ENCODE measurements around the gene MAP1B. TPM values are rescaled to one million over a fixed set of nuclear protein-coding genes. Genes with fewer than 3 reads are reported as not detected.

MAP1B gene
- total and polyA plus RNA-seq, 7 experiments from 2014 or later: 0.06 to 0.21 (median 0.10) TPM; not detected in 4

DNA sequence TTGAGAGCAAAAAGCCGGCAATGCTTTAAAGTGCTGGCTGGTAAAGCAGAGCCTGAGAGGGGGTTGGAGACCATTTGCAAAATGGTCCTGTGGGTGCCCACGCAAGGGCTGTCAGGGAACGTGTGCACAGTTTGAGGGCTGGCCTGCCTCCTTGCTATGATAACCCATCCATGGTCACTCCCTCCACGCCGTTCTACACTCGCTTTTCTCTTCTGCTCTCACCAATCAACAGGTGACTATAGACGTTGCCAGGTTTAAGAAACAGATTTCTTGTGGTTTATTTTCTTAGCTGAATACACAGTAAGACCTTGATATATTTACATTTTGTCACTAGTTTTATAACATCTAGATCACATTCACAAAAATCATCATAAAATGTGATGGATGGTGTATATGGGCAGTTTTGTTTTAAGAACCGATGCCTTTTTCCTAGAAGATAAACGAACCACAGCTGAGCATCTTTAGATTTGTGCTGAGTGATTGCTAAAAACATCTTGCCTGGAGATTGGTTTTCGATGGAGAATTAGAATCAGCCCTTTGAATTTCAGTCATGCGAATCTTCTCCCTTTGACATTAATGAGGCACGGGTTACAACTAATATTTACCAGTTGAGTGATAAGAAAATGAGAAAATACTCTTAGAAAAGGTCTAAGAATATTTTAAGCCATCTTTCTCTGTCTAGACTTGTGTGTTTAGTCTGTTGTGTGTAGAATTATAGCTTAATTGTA is 13.9 kb downstream of the MAP1B start:
- Mint-ChIP-seq H3K4me3 (no peak overlapping the region), H3K4me1 (no peaks in the 10 kb centered on the region), H3K36me3 (no peaks in the 10 kb centered on the region), H3K27ac (no peak overlapping the region), H3K9me3 (peaks cover 0 to 4% (median 0%) of the 10 kb centered on the region in 11 donors), H3K27me3 (peaks cover 47 to 59% (median 56%) of the 10 kb centered on the region in 5 donors)
- H3K4me3 ChIP-seq (ENCODE audit: low read length): no peak overlapping the region
- H3K27ac ChIP-seq (ENCODE audit: low read depth, low read length): no peak overlapping the region
- intact Hi-C loops (cut with micrococcal nuclease): no loop called here
- ATAC-seq (no peak), DNase-seq (no peak)
- no peaks in the 10 kb centered on the region for H3K9me3 ChIP-seq (ENCODE audit: control insufficient read depth in 2 of 3, low read length in 3 of 3)
- ChIA-PET CTCF (no interaction called here), POLR2A (no interaction called here)
- no peaks in the 10 kb centered on the region for H3K27me3 ChIP-seq (ENCODE audit: control insufficient read depth in 2 of 2, insufficient read depth in 2 of 2, low read length in 2 of 2)
- H3K4me1 ChIP-seq (ENCODE audit: control insufficient read depth in 2 of 2, insufficient read depth in 2 of 2, low read length in 2 of 2): no peaks in the 10 kb centered on the region
- no peaks in the 10 kb centered on the region for H3K36me3 ChIP-seq (ENCODE audit: control insufficient read depth in 2 of 3, insufficient read depth in 3 of 3, low read length in 3 of 3)

DNA sequence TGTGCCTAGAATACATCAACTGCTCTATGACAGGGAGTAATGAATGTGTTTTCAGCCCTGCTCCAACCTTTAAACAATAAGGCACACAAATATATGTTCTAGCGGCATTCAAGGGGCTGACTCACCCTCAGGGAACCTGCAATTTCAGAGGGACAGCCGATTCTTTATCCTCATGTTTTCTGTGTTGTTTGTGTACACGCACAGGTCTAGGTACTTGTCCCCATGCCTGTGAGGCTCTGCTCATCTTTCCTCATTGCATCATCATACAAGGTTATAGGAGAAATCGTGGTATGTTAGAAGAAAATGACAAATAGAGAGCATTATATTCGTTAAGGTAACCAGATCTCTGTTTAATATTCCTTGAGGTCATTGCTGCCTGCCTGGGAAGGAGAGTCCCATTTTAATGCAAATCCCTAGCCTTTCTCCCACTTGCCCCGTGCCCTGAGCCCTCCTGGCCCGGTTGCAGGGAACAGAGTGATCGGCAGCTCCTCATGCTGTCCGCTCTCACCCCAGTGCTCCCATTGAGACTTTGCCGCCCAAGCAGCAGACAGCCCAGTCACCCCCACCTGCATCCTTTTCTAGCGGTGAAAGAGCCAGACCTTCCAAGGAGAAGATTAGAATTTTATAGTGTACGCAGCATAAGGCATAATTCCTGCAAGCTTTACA is 14.6 kb downstream of the MAP1B start:
- no peaks in the 10 kb centered on the region for H3K36me3 Mint-ChIP-seq
- Histone ChIP-seq H3K4me1 (ENCODE audit: control insufficient read depth in 2 of 2, insufficient read depth in 2 of 2, low read length in 2 of 2) (no peaks in the 10 kb centered on the region), H3K27ac (ENCODE audit: low read depth, low read length) (no peak overlapping the region), H3K36me3 (ENCODE audit: control insufficient read depth in 2 of 3, insufficient read depth in 3 of 3, low read length in 3 of 3) (no peaks in the 10 kb centered on the region), H3K4me3 (ENCODE audit: low read length) (no peak overlapping the region), H3K27me3 (ENCODE audit: control insufficient read depth in 2 of 2, insufficient read depth in 2 of 2, low read length in 2 of 2) (no peaks in the 10 kb centered on the region), H3K9me3 (ENCODE audit: control insufficient read depth in 2 of 3, low read length in 3 of 3) (no peaks in the 10 kb centered on the region)
- no peaks in the 10 kb centered on the region for H3K4me1 Mint-ChIP-seq
- H3K27ac Mint-ChIP-seq: no peak overlapping the region
- H3K4me3 Mint-ChIP-seq: no peak overlapping the region
- DNase-seq (no peak), ATAC-seq (no peak)
- ChIA-PET POLR2A (no interaction called here), CTCF (no interaction called here)
- H3K9me3 Mint-ChIP-seq: peaks cover 0 to 4% (median 0%) of the 10 kb centered on the region in 11 donors
- peaks cover 47 to 60% (median 53%) of the 10 kb centered on the region in 5 donors for H3K27me3 Mint-ChIP-seq
- intact Hi-C loops (cut with micrococcal nuclease): no loop called here

DNA sequence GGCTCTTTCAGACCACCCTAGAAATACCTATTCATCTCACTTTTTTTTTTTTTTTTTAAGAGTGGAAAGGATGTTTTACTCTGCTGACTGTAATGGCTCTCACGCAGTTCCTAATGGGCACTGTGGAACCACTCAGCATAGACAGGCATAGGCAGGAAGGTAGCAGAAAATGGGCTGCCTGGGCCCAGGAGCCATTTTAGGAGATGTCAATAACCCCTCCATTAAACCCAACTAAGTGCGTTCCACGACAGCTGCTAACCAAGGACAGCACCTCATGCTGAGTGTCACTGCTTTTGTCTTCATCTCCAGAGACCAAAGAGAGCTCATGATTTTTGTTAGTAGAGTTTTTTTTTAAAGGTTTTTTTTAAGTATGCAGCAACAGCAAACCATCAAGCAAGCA is 15.3 kb downstream of the MAP1B start:
- H3K4me1 ChIP-seq (ENCODE audit: control insufficient read depth in 2 of 2, insufficient read depth in 2 of 2, low read length in 2 of 2): no peaks in the 10 kb centered on the region
- no peak overlapping the region for H3K27ac ChIP-seq (ENCODE audit: low read depth, low read length)
- POLR2A ChIA-PET: no interaction called here
- no peak overlapping the region for H3K4me3 ChIP-seq (ENCODE audit: low read length)
- H3K27me3 ChIP-seq (ENCODE audit: control insufficient read depth in 2 of 2, insufficient read depth in 2 of 2, low read length in 2 of 2): no peaks in the 10 kb centered on the region
- no peaks in the 10 kb centered on the region for H3K9me3 ChIP-seq (ENCODE audit: control insufficient read depth in 2 of 3, low read length in 3 of 3)
- intact Hi-C loops (cut with micrococcal nuclease): no loop called here
- Mint-ChIP-seq H3K27me3 (peaks cover 41 to 56% (median 50%) of the 10 kb centered on the region in 5 donors), H3K4me1 (no peaks in the 10 kb centered on the region), H3K36me3 (no peaks in the 10 kb centered on the region), H3K9me3 (peaks cover 0 to 4% (median 0%) of the 10 kb centered on the region in 11 donors), H3K27ac (no peak overlapping the region), H3K4me3 (no peak overlapping the region)
- CTCF ChIA-PET: no interaction called here
- no peak for ATAC-seq
- H3K36me3 ChIP-seq (ENCODE audit: control insufficient read depth in 2 of 3, insufficient read depth in 3 of 3, low read length in 3 of 3): no peaks in the 10 kb centered on the region
- DNase-seq: no peak

DNA sequence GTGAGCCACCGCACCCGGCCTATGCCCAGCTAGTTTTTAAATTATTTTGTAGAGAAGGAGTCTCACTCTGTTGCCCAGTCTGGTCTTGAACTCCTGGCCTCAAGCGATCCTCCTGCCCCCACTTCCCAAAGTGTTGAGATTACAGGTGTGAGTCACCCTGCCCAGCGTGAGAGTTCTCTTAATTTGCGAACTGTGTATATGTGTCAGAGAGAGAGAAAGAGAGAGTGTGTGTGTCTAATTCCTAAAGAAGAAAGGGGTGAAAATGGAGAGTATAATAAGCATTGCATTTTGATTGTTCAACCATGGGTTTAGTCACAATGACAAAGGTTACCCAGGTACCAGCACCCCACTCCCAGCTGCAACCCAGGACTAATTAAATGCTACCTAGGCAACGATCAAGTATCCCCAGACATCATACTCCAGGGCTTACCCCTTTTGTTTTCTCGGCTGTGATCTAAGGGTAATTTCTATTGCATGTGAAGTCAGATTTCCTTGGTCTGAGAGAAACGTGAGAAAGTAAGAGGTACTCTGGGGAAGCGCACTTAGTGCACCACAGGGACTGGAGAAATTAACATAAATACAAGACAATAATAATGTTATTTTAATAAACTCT is 16.6 kb downstream of the MAP1B start:
- peaks cover 38 to 51% (median 48%) of the 10 kb centered on the region in 5 donors for H3K27me3 Mint-ChIP-seq
- ChIA-PET POLR2A (no interaction called here), CTCF (no interaction called here)
- H3K27ac ChIP-seq (ENCODE audit: low read depth, low read length): no peak overlapping the region
- no peaks in the 10 kb centered on the region for H3K36me3 ChIP-seq (ENCODE audit: control insufficient read depth in 2 of 3, insufficient read depth in 3 of 3, low read length in 3 of 3)
- peaks cover 0 to 4% of the 10 kb centered on the region in 2 donors for H3K27me3 ChIP-seq (ENCODE audit: control insufficient read depth in 2 of 2, insufficient read depth in 2 of 2, low read length in 2 of 2)
- H3K4me3 Mint-ChIP-seq: no peak overlapping the region
- H3K4me3 ChIP-seq (ENCODE audit: low read length): no peak overlapping the region
- intact Hi-C loops (cut with micrococcal nuclease): no loop called here
- H3K4me1 Mint-ChIP-seq: no peaks in the 10 kb centered on the region
- no peak overlapping the region for H3K27ac Mint-ChIP-seq
- no peaks in the 10 kb centered on the region for H3K9me3 ChIP-seq (ENCODE audit: control insufficient read depth in 2 of 3, low read length in 3 of 3)
- no peaks in the 10 kb centered on the region for H3K4me1 ChIP-seq (ENCODE audit: control insufficient read depth in 2 of 2, insufficient read depth in 2 of 2, low read length in 2 of 2)
- ATAC-seq (no peak), DNase-seq (no peak)
- H3K36me3 Mint-ChIP-seq: no peaks in the 10 kb centered on the region
- peaks cover 0 to 4% (median 0%) of the 10 kb centered on the region in 11 donors for H3K9me3 Mint-ChIP-seq

DNA sequence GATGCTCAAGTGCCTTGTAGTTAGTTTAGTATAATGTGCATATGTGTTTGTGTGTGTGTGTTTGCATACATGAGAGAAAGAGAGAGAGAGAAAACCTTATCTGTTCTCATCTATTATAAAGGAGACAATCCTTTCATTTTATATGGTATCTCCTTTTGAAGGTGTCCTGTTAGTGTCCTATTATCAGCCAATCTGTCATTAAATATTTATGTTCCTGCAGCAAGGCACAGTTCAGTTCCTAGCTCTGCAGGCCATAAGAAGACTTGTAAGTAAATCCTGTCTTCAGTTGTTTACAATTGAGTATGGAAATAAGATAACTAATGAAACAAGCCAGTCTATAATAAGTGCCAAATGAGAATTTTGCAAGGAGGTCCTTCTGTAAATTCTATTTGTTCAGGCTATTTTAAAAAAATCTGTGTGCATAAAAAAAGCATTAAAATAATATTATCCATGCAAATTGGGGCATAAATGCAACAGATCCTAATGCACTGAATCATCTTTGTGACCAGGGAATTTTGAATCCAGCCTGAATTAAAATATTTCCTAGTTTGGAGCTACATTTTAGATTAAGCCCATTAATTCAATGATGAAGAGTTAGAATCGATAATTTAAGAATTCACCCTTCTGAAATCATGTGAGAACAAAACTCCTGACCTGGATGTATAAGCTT is 18.1 kb downstream of the MAP1B start:
- CTCF ChIA-PET: interaction anchor here (0.7 kb wide), 1 partner anchor 360 kb away, joined by 3 read pairs; no protein-coding TSS in a partner anchor
- intact Hi-C loops (cut with micrococcal nuclease): no loop called here
- no peak overlapping the region for H3K27ac Mint-ChIP-seq

DNA sequence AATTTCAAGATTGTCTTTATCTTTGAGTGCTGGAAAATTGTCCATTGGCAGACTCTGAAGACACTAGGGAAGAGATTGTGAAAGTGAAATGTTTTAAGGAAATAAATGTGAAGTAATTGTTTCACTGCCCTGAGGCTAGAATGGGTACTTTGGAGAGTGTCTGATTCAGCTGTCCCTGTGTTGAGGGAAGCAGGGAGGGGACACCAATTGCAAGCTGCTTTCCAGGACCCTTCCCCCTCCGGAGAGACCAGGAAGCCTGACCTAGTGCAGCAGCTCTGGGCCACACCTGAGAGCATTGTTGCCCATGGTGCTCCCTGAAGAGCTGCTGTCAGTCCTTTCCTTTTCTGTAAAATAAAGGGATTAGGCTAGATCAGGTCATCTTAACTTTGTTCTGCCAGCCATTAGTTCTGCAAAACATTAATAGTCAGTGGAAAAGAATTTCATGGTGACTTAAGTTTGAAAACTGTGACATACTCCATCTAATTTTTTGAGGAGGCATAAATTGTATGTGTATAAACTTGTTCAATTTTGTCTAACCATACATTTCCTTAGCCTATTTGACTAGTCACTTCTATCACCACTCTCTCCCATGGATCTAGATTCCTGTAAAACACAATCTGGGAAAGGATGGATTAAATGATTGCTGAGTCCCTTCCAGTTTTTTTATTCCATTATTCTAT is 18.8 kb downstream of the MAP1B start:
- Histone ChIP-seq H3K27ac (ENCODE audit: low read depth, low read length) (no peak overlapping the region), H3K9me3 (ENCODE audit: control insufficient read depth in 2 of 3, low read length in 3 of 3) (no peaks in the 10 kb centered on the region), H3K4me1 (ENCODE audit: control insufficient read depth in 2 of 2, insufficient read depth in 2 of 2, low read length in 2 of 2) (no peaks in the 10 kb centered on the region), H3K36me3 (ENCODE audit: control insufficient read depth in 2 of 3, insufficient read depth in 3 of 3, low read length in 3 of 3) (no peaks in the 10 kb centered on the region), H3K4me3 (ENCODE audit: low read length) (no peak overlapping the region), H3K27me3 (ENCODE audit: control insufficient read depth in 2 of 2, insufficient read depth in 2 of 2, low read length in 2 of 2) (peaks cover 0 to 4% of the 10 kb centered on the region in 2 donors)
- intact Hi-C loops (cut with micrococcal nuclease): no loop called here
- ATAC-seq: no peak
- CTCF ChIA-PET: no interaction called here
- Mint-ChIP-seq H3K9me3 (peaks cover 0 to 1% (median 0%) of the 10 kb centered on the region in 11 donors), H3K27ac (no peak overlapping the region), H3K27me3 (peaks cover 44 to 57% (median 49%) of the 10 kb centered on the region in 5 donors), H3K4me1 (no peaks in the 10 kb centered on the region), H3K4me3 (no peak overlapping the region), H3K36me3 (no peaks in the 10 kb centered on the region)
- no peak for DNase-seq
- POLR2A ChIA-PET: no interaction called here

More for the DNA sequence above, 18.1 kb downstream of the MAP1B start:
- H3K9me3 ChIP-seq (ENCODE audit: control insufficient read depth in 2 of 3, low read length in 3 of 3): no peaks in the 10 kb centered on the region
- Mint-ChIP-seq H3K9me3 (peaks cover 0 to 1% (median 0%) of the 10 kb centered on the region in 11 donors), H3K36me3 (no peaks in the 10 kb centered on the region), H3K27me3 (peaks cover 43 to 58% (median 51%) of the 10 kb centered on the region in 5 donors), H3K4me3 (no peak overlapping the region), H3K4me1 (no peaks in the 10 kb centered on the region)
- no peaks in the 10 kb centered on the region for H3K4me1 ChIP-seq (ENCODE audit: control insufficient read depth in 2 of 2, insufficient read depth in 2 of 2, low read length in 2 of 2)
- DNase-seq: no peak
- POLR2A ChIA-PET: no interaction called here
- no peaks in the 10 kb centered on the region for H3K36me3 ChIP-seq (ENCODE audit: control insufficient read depth in 2 of 3, insufficient read depth in 3 of 3, low read length in 3 of 3)
- H3K27ac ChIP-seq (ENCODE audit: low read depth, low read length): no peak overlapping the region
- peaks cover 0 to 4% of the 10 kb centered on the region in 2 donors for H3K27me3 ChIP-seq (ENCODE audit: control insufficient read depth in 2 of 2, insufficient read depth in 2 of 2, low read length in 2 of 2)
- ATAC-seq: no peak
- no peak overlapping the region for H3K4me3 ChIP-seq (ENCODE audit: low read length)
